SK-N-SH (cell line): ENCODE data around the gene AHRR. TPM values are rescaled to one million over a fixed set of nuclear protein-coding genes. Genes with fewer than 3 reads are reported as not detected.

Experiments
- CTCF ChIA-PET: fragments of 300-600, 350-600 bp; formaldehyde crosslinking; extraction: SDS; loops from one replicate; lab custom pipeline; 2021; lab: Yijun Ruan, JAX
- POLR2A ChIA-PET: fragments of 350-600 bp; sonication (Branson Sonifier 250); formaldehyde crosslinking; extraction: SDS; loops from one replicate; lab custom pipeline; 2020; ENCODE audit warnings: antibody characterized with exemption, inconsistent platforms; lab: Yijun Ruan, JAX
- DNase-seq: peaks from one replicate; pipeline ENCODE4 v3.0.0; 2012
- H2AFZ ChIP-seq: fragments of 200-600 bp; sonication (generic); 2 replicates; pipeline ENCODE4 v1.8.1; 2016; ENCODE audit warnings: antibody characterized with exemption, mild to moderate bottlenecking, low read depth
- H3F3A ChIP-seq: fragments of 200-600 bp; sonication (generic); replicated peaks from 2 replicates; pipeline ENCODE3; 2016; ENCODE audit warnings: antibody characterized with exemption, mild to moderate bottlenecking; ENCODE audit not compliant: insufficient read depth
- H3K27ac ChIP-seq, 2 experiments: fragments of 200-500 bp in 1 of 2; fragments of 200-600 bp in 1 of 2; sonication (Bioruptor generic) in 1 of 2; sonication (generic), shearing (Covaris generic) in 1 of 2; 2 replicates each; pipeline versions ENCODE4 v1.5.1 to v1.6.1; 2014 to 2016; ENCODE audit warnings: low read depth in 2 of 2, inconsistent platforms in 1 of 2, low read length in 1 of 2, mild to moderate bottlenecking in 1 of 2, mixed read lengths in 1 of 2
- H3K27me3 ChIP-seq: fragments of 200-600 bp; sonication (generic), shearing (Covaris generic); 2 replicates; pipeline ENCODE4 v1.6.1; 2016; ENCODE audit warnings: mixed run types; ENCODE audit not compliant: insufficient read depth
- H3K36me3 ChIP-seq, 2 experiments: fragments of 200-500 bp in 1 of 2; fragments of 200-600 bp in 1 of 2; sonication (Bioruptor generic) in 1 of 2; sonication (generic) in 1 of 2; replicated peaks in 1 of 2; 2 replicates each; pipeline versions ENCODE3 to v1.5.1; 2014 to 2016; ENCODE audit warnings: low read length in 1 of 2, mild to moderate bottlenecking in 1 of 2; ENCODE audit not compliant: insufficient read depth in 2 of 2, control insufficient read depth in 1 of 2
- H3K4me1 ChIP-seq, 2 experiments: fragments of 200-500 bp in 1 of 2; fragments of 200-600 bp in 1 of 2; sonication (Bioruptor generic) in 1 of 2; sonication (generic), shearing (Covaris generic) in 1 of 2; 2 replicates each; pipeline versions ENCODE4 v1.5.1 to v1.6.1; 2014 to 2016; ENCODE audit warnings: low read depth in 1 of 2, low read length in 1 of 2, mixed run types in 1 of 2; ENCODE audit not compliant: insufficient read depth in 2 of 2, control insufficient read depth in 1 of 2
- H3K4me2 ChIP-seq: fragments of 200-600 bp; sonication (generic), shearing (Covaris generic); 2 replicates; pipeline ENCODE4 v1.6.1; 2017; ENCODE audit warnings: mixed run types
- H3K4me3 ChIP-seq, 2 experiments: fragments of 200-500 bp in 1 of 2; fragments of 200-600 bp in 1 of 2; sonication (Bioruptor generic) in 1 of 2; sonication (generic), shearing (Covaris generic) in 1 of 2; 2 replicates each; pipeline versions ENCODE4 v1.5.1 to v1.8.1; 2014 to 2016; ENCODE audit warnings: low read depth in 2 of 2, inconsistent platforms in 1 of 2, low read length in 1 of 2, mild to moderate bottlenecking in 1 of 2, mixed read lengths in 1 of 2, moderate library complexity in 1 of 2
- H3K79me2 ChIP-seq: fragments of 200-600 bp; sonication (generic); 2 replicates; pipeline ENCODE4 v1.8.1; 2017; ENCODE audit warnings: mild to moderate bottlenecking; ENCODE audit not compliant: insufficient read depth
- H3K9ac ChIP-seq: fragments of 200-600 bp; sonication (generic); 2 replicates; pipeline ENCODE4 v1.6.1; 2017; ENCODE audit warnings: mixed run types
- H3K9me2 ChIP-seq: fragments of 200-600 bp; sonication (generic); 2 replicates; pipeline ENCODE4 v1.6.1; 2017; ENCODE audit warnings: mixed run types
- H3K9me3 ChIP-seq: fragments of 200-600 bp; sonication (generic); 2 replicates; pipeline ENCODE4 v1.6.1; 2017; ENCODE audit warnings: mixed run types, mild to moderate bottlenecking, moderate library complexity
- H4K20me1 ChIP-seq: fragments of 200-600 bp; sonication (generic); 2 replicates; pipeline ENCODE4 v1.6.1; 2017; ENCODE audit warnings: mild to moderate bottlenecking, mixed run types; ENCODE audit not compliant: insufficient read depth
- CHD2 ChIP-seq: fragments of 150-350 bp; IDR thresholded peaks from 2 replicates; pipeline ENCODE4 v1.6.1; 2018; ENCODE audit warnings: low read length; ENCODE audit not compliant: partially characterized antibody
- CTCF ChIP-seq: fragments of 200-600 bp; sonication (generic); IDR thresholded peaks from 2 replicates; pipeline ENCODE4 v1.6.1; 2017; ENCODE audit warnings: antibody characterized with exemption, mild to moderate bottlenecking, moderate library complexity
- EP300 ChIP-seq, 2 experiments: IDR thresholded peaks; 2 replicates each; pipeline versions ENCODE4 v1.4.0 to v1.6.1; 2012; ENCODE audit warnings: borderline replicate concordance in 1 of 2, low read depth in 1 of 2, low read length in 1 of 2
- EZH2phosphoT487 ChIP-seq: fragments of 200-600 bp; sonication (generic); IDR thresholded peaks from 2 replicates; pipeline ENCODE4 v1.6.1; 2017; ENCODE audit warnings: low read depth, mixed run types, mild to moderate bottlenecking, antibody characterized with exemption, moderate library complexity, borderline replicate concordance
- FOSL2 ChIP-seq: IDR thresholded peaks from 2 replicates; pipeline ENCODE4 v1.4.0; 2012; ENCODE audit warnings: low read depth, mild to moderate bottlenecking, moderate library complexity, borderline replicate concordance
- FOXM1 ChIP-seq: IDR thresholded peaks from 2 replicates; pipeline ENCODE4 v1.4.0; 2012; ENCODE audit warnings: low read depth, mild to moderate bottlenecking
- GABPA ChIP-seq: IDR thresholded peaks from 2 replicates; pipeline ENCODE4 v1.4.0; 2012; ENCODE audit warnings: low read depth, mild to moderate bottlenecking
- IRF3 ChIP-seq: fragments of 150-350 bp; IDR thresholded peaks from 2 replicates; pipeline ENCODE4 v1.6.1; 2016; ENCODE audit warnings: mild to moderate bottlenecking, low read depth, low read length
- JUND ChIP-seq: IDR thresholded peaks from 2 replicates; pipeline ENCODE4 v1.4.0; 2012
- MXI1 ChIP-seq: IDR thresholded peaks from 2 replicates; pipeline ENCODE4 v1.6.1; 2012; ENCODE audit warnings: mild to moderate bottlenecking, low read depth, low read length, improper control_type of control experiment
- RAD21 ChIP-seq: IDR thresholded peaks from 2 replicates; pipeline ENCODE4 v1.6.1; 2012; ENCODE audit warnings: mild to moderate bottlenecking, low read length
- RCOR1 ChIP-seq: fragments of 150-350 bp; IDR thresholded peaks from 2 replicates; pipeline ENCODE4 v1.6.1; 2017; ENCODE audit warnings: antibody characterized with exemption, low read length
- REST ChIP-seq: IDR thresholded peaks from 2 replicates; pipeline ENCODE4 v1.6.1; 2012; ENCODE audit warnings: mild to moderate bottlenecking, low read depth, low read length, moderate library complexity
- RXRA ChIP-seq: IDR thresholded peaks from 2 replicates; pipeline ENCODE4 v1.4.0; 2012; ENCODE audit warnings: low read depth, mild to moderate bottlenecking, borderline replicate concordance
- SIN3A ChIP-seq: IDR thresholded peaks from 2 replicates; pipeline ENCODE4 v1.6.1; 2012; ENCODE audit warnings: low read depth, mild to moderate bottlenecking, low read length, moderate library complexity, borderline replicate concordance
- SMC3 ChIP-seq: IDR thresholded peaks from 2 replicates; pipeline ENCODE4 v1.6.1; 2012; ENCODE audit warnings: low read depth, low read length, improper control_type of control experiment
- TEAD4 ChIP-seq: IDR thresholded peaks from 2 replicates; pipeline ENCODE4 v1.4.0; 2012; ENCODE audit warnings: mild to moderate bottlenecking, borderline replicate concordance; ENCODE audit not compliant: insufficient read depth
- YY1 ChIP-seq: IDR thresholded peaks from 2 replicates; pipeline ENCODE4 v1.4.0; 2012; ENCODE audit warnings: low read depth, mild to moderate bottlenecking
- ZBTB33 ChIP-seq: IDR thresholded peaks from 2 replicates; pipeline ENCODE4 v1.4.0; 2012; ENCODE audit warnings: low read depth, borderline replicate concordance
- WGBS: methylation state at CpG from one replicate; pipeline ENCODE4 v1.1.6; 2017; ENCODE audit warnings: low lambda C conversion rate; 5-methylcytosine and 5-hydroxymethylcytosine counted together
- polyA plus RNA-seq, 3 experiments: library from polyadenylated mRNA; depleted of rRNA; stranded (reverse); fragments of >200 nt; gene quantifications; 2 replicates each; pipeline ENCODE4 v1.2.3, GENCODE V29; 2012
- TF ChIP-seq, protein P1 (sequence below): IDR thresholded peaks from 2 replicates; pipeline ENCODE4; 2012

AHRR gene
- polyA plus RNA-seq, 1 of the 3 experiments (the other 2 are of a cell fraction) = 0.71 TPM

- ChIA-PET POLR2A (interaction anchor here (0.7 kb wide), 1 partner anchor 64 kb away, joined by 3 read pairs; no protein-coding TSS in a partner anchor), CTCF (interaction anchor here (1.4 kb wide), 1 partner anchor 252 kb away, joined by 4 read pairs; no protein-coding TSS in a partner anchor)
- WGBS = 91% methylated on average over 17 of the region's 18 CpGs
- no peak overlapping the region for H3K9ac ChIP-seq
- H3F3A ChIP-seq = no peaks in the 10 kb centered on the region
- no peak for DNase-seq
- H3K4me2 ChIP-seq = no peak overlapping the region
- H3K79me2 ChIP-seq = peaks cover 29% of the 10 kb centered on the region
- H4K20me1 ChIP-seq = no peaks in the 10 kb centered on the region
- no peak overlapping the region for H3K27ac ChIP-seq
- no peaks in the 10 kb centered on the region for H3K9me2 ChIP-seq
- H3K9me3 ChIP-seq = no peaks in the 10 kb centered on the region
- no peak overlapping the region for H3K4me3 ChIP-seq
- no peaks in the 10 kb centered on the region for H3K36me3 ChIP-seq
- H3K4me1 ChIP-seq = peaks cover 0 to 24% of the 10 kb centered on the region in 2 experiments; a peak in 1 of 4 replicates
- TF ChIP-seq CHD2 (no peak), YY1 (no peak), TEAD4 (no peak), MXI1 (no peak), ZBTB33 (no peak), CTCF (no peak), FOSL2 (no peak), SMC3 (no peak), RCOR1 (no peak), EP300 (IDR thresholded peaks at IDR 0.05; ENCODE audit: borderline replicate concordance in 1 of 2, low read depth in 1 of 2, low read length in 1 of 2) (no peak), FOXM1 (no peak), JUND (no peak), GABPA (no peak), IRF3 (no peak), SIN3A (no peak), EZH2phosphoT487 (no peak), REST (no peak), RAD21 (no peak), RXRA (no peak)
- TF ChIP-seq, protein P1, sequence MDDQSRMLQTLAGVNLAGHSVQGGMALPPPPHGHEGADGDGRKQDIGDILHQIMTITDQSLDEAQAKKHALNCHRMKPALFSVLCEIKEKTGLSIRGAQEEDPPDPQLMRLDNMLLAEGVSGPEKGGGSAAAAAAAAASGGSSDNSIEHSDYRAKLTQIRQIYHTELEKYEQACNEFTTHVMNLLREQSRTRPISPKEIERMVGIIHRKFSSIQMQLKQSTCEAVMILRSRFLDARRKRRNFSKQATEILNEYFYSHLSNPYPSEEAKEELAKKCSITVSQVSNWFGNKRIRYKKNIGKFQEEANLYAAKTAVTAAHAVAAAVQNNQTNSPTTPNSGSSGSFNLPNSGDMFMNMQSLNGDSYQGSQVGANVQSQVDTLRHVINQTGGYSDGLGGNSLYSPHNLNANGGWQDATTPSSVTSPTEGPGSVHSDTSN = no peak
- no peak overlapping the region for H2AFZ ChIP-seq
- no peaks in the 10 kb centered on the region for H3K27me3 ChIP-seq
These were observed 119.1 kb downstream of the AHRR start for GRCh38 chr5:440401-441201.
